GM12801 (cell line): ENCODE results near the gene GPR107.

Experiments used
- CTCF ChIP-seq: IDR thresholded peaks from one replicate; pipeline ENCODE4 v1.5.1; 2011; ENCODE audit warnings: control low read depth; ENCODE audit not compliant: insufficient read length; ENCODE audit errors: extremely low read depth

The GPR107 gene

GRCh38 chr9:130142641-130143040, 88.9 kb downstream of the GPR107 start:
- no peak for TF ChIP-seq CTCF

GRCh38 chr9:130143279-130143893, 89.7 kb downstream of the GPR107 start:
- TF ChIP-seq CTCF: no peak

GRCh38 chr9:130143958-130144366, 90.3 kb downstream of the GPR107 start:
- TF ChIP-seq CTCF: no peak

- no peak for TF ChIP-seq CTCF
Observed at GRCh38 chr9:130144703-130145102, 91.0 kb downstream of the GPR107 start.

- TF ChIP-seq CTCF: no peak
Observed at GRCh38 chr9:130145658-130146057, 92.0 kb downstream of the GPR107 start.

- no peak for TF ChIP-seq CTCF
Observed at GRCh38 chr9:130147198-130147597, 93.5 kb downstream of the GPR107 start.

GRCh38 chr9:130147910-130148309, 94.2 kb downstream of the GPR107 start:
- TF ChIP-seq CTCF: no peak
